ENCODE data around the gene ANKRD17.
"Not testable (repeated sequence)": the region's sequence is repeated elsewhere in the genome, so short reads cannot be mapped to it uniquely, and the experiment has no call there.

The ANKRD17 gene

GRCh38 chr4:73244945-73245601, 13.5 kb downstream of the ANKRD17 start:
- no peak for DNase-seq (ENCODE audit: low spot score)

GRCh38 chr4:73237044-73237443, 21.6 kb downstream of the ANKRD17 start:
- no peak for DNase-seq (ENCODE audit: low spot score)

GRCh38 chr4:73236151-73236550, 22.4 kb downstream of the ANKRD17 start:
- DNase-seq (ENCODE audit: low spot score), result no peak

GRCh38 chr4:73234712-73235111, 23.9 kb downstream of the ANKRD17 start:
- no peak for DNase-seq (ENCODE audit: low spot score)

- DNase-seq (ENCODE audit: low spot score), result no peak
Observed at GRCh38 chr4:73231518-73232487, 26.8 kb downstream of the ANKRD17 start.

GRCh38 chr4:73230865-73231517, 27.6 kb downstream of the ANKRD17 start:
- DNase-seq (ENCODE audit: low spot score), result no peak

- not testable (repeated sequence) for DNase-seq (ENCODE audit: low spot score)
Observed at GRCh38 chr4:73228800-73229199, 29.8 kb downstream of the ANKRD17 start.

- no peak for DNase-seq (ENCODE audit: low spot score)
Observed at GRCh38 chr4:73224886-73225285, 33.7 kb downstream of the ANKRD17 start.

GRCh38 chr4:73223258-73223650, 35.3 kb downstream of the ANKRD17 start:
- no peak for DNase-seq (ENCODE audit: low spot score)

GRCh38 chr4:73222466-73223257, 35.9 kb downstream of the ANKRD17 start:
- peak; percentile 83 for DNase-seq (ENCODE audit: low spot score)

- DNase-seq (ENCODE audit: low spot score), result no peak
Observed at GRCh38 chr4:73221734-73222133, 36.9 kb downstream of the ANKRD17 start.

- no peak for DNase-seq (ENCODE audit: low spot score)
Observed at GRCh38 chr4:73220815-73221214, 37.8 kb downstream of the ANKRD17 start.

- DNase-seq (ENCODE audit: low spot score), result no peak
Observed at GRCh38 chr4:73213916-73214653, 44.5 kb downstream of the ANKRD17 start.

GRCh38 chr4:73212982-73213730, 45.4 kb downstream of the ANKRD17 start:
- no peak for DNase-seq (ENCODE audit: low spot score)

- no peak for DNase-seq (ENCODE audit: low spot score)
Observed at GRCh38 chr4:73211968-73212367, 46.6 kb downstream of the ANKRD17 start.

- DNase-seq (ENCODE audit: low spot score), result no peak
Observed at GRCh38 chr4:73208376-73208775, 50.2 kb downstream of the ANKRD17 start.

GRCh38 chr4:73206236-73206635, 52.4 kb downstream of the ANKRD17 start:
- no peak for DNase-seq (ENCODE audit: low spot score)

GRCh38 chr4:73205482-73205881, 53.1 kb downstream of the ANKRD17 start:
- DNase-seq (ENCODE audit: low spot score), result no peak

- DNase-seq (ENCODE audit: low spot score), result not testable (repeated sequence)
Observed at GRCh38 chr4:73203976-73204375, 54.6 kb downstream of the ANKRD17 start.

- DNase-seq (ENCODE audit: low spot score), result no peak
Observed at GRCh38 chr4:73197220-73197619, 61.4 kb downstream of the ANKRD17 start.
